GM18868 (cell line): ENCODE measurements around the gene TP53TG3C.
"Not testable (repeated sequence)": the region's sequence is repeated elsewhere in the genome, so short reads cannot be mapped to it uniquely, and the experiment has no call there.

Experiments used
- ATAC-seq: cut with Tn5 transposase; IDR thresholded peaks from one replicate; pipeline ENCODE4 v1.9.1; 2021; ENCODE audit warnings: mild to moderate bottlenecking, moderate library complexity; ENCODE audit not compliant: unreplicated experiment

Gene TP53TG3C, protein sequence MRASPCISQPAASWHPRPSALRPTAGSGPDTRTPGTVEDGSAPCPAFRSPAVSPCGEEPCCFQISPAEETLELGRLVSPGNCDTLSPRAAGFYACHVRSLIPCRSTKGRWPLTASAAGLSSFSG

DNA sequence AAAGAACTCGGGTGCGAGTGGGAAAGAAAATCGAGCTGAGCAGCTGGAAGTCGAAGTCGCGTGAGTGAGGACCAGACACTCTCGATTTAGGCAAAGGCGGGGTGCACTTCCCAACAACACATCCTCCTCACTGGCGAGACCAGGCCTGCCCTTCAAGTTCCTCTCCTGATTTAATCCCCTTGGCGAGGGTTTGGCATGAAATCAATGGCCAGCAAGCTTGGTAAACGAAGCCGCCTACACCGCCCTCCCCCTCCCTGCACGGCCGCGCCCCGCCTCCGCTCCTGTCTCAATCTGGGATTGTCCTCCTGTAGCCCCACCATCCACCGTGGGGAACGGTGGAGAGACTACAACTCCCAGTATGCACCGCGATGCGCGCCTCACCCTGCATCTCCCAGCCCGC is at the start of gene TP53TG3C:
Gene TP53TG3C (plus strand): TSS at position 301 of the 400 bp plus-strand sequence. CDS start 68 bp downstream, at position 369.
- ATAC-seq, result not testable (repeated sequence)
